HG03378 (cell line): ENCODE measurements around the gene SHMT2.
"Not testable (repeated sequence)": the region's sequence is repeated elsewhere in the genome, so short reads cannot be mapped to it uniquely, and the experiment has no call there.

Source experiments
- ATAC-seq: cut with Tn5 transposase; IDR thresholded peaks from one replicate; pipeline ENCODE4 v1.9.1; 2021; ENCODE audit warnings: mild to moderate bottlenecking, moderate library complexity; ENCODE audit not compliant: unreplicated experiment

The SHMT2 gene

GRCh38 chr12:57261428-57261865 is 31.9 kb downstream of the SHMT2 start:
- ATAC-seq, result no peak

GRCh38 chr12:57262126-57262822 is 32.8 kb downstream of the SHMT2 start:
- ATAC-seq, result no peak

GRCh38 chr12:57263096-57263495 is 33.6 kb downstream of the SHMT2 start:
- ATAC-seq, result no peak

GRCh38 chr12:57266681-57267080 is 37.2 kb downstream of the SHMT2 start:
- ATAC-seq, result no peak

- ATAC-seq, result no peak
Observed at GRCh38 chr12:57268264-57268663, 38.8 kb downstream of the SHMT2 start.

GRCh38 chr12:57270966-57271470 is 41.5 kb downstream of the SHMT2 start:
- no peak for ATAC-seq

- no peak for ATAC-seq
Observed at GRCh38 chr12:57272337-57273151, 43.0 kb downstream of the SHMT2 start.

- ATAC-seq, result no peak
Observed at GRCh38 chr12:57273516-57273915, 44.0 kb downstream of the SHMT2 start.

GRCh38 chr12:57276233-57276632 is 46.7 kb downstream of the SHMT2 start:
- not testable (repeated sequence) for ATAC-seq

GRCh38 chr12:57276935-57277563 is 47.5 kb downstream of the SHMT2 start:
- ATAC-seq, result no peak

GRCh38 chr12:57278465-57279381 is 49.2 kb downstream of the SHMT2 start:
- no peak for ATAC-seq

GRCh38 chr12:57280211-57281062 is 50.9 kb downstream of the SHMT2 start:
- peak; percentile 92 for ATAC-seq

GRCh38 chr12:57282073-57282472 is 52.6 kb downstream of the SHMT2 start:
- ATAC-seq, result not testable (repeated sequence)
